ENCODE data around the gene XXYLT1. TPM values are rescaled to one million over a fixed set of nuclear protein-coding genes. Genes with fewer than 3 reads are reported as not detected.

The XXYLT1 gene
- polyA plus RNA-seq, 2 of the 4 experiments (the other 2 are of a cell fraction), result 11.9 to 12.0 TPM

GRCh38 chr3:195033531-195034091 is 237.3 kb downstream of the XXYLT1 start:
- Histone ChIP-seq H3K9me3 (no peaks in the 10 kb centered on the region), H3K4me2 (peak overlapping the region; percentile 50), H3K4me3 (no peak overlapping the region), H3K4me1 (peaks cover 26% of the 10 kb centered on the region), H3K27ac (peak overlapping the region in 1 of 2 experiments; percentile 39; a peak in 3 of 6 replicates)
- ATAC-seq (no peak), FAIRE-seq (no peak), DNase-seq (ENCODE audit: low read depth in 1 of 2, low spot score in 1 of 2) (peak in 1 of 2 experiments; percentile 16)
- POLR2A ChIA-PET, result no interaction called here
- WGBS (ENCODE audit: missing lambda C conversion rate), result 39% methylated on average over 12 of the region's 12 CpGs
- TF ChIP-seq BHLHE40 (IDR thresholded peaks at IDR 0.05; ENCODE audit: low read depth, low read length) (no peak), RFX5 (IDR thresholded peaks at IDR 0.05) (no peak), EHF (CRISPR knock-in tag; IDR thresholded peaks at IDR 0.05) (no peak), POLR2A (IDR thresholded peaks at IDR 0.05; ENCODE audit: low read length) (no peak), MAZ (IDR thresholded peaks at IDR 0.05; ENCODE audit: borderline replicate concordance, low read depth, low read length) (no peak)
- CTCF ChIA-PET, result no interaction called here

GRCh38 chr3:195032955-195033354 is 238.0 kb downstream of the XXYLT1 start:
- peaks cover 26% of the 10 kb centered on the region for H3K4me1 ChIP-seq
- DNase-seq (ENCODE audit: low read depth in 1 of 2, low spot score in 1 of 2), result no peak
- TF ChIP-seq ESRRA (IDR thresholded peaks at IDR 0.05; ENCODE audit: borderline replicate concordance, low read length) (no peak), EHMT2 (IDR thresholded peaks at IDR 0.05; ENCODE audit: low read depth) (no peak), HES2 (IDR thresholded peaks at IDR 0.05) (no peak), RNF2 (IDR thresholded peaks at IDR 0.05; ENCODE audit: borderline replicate concordance, low read depth) (no peak), HDAC2 (IDR thresholded peaks at IDR 0.05) (no peak), PHF8 (IDR thresholded peaks at IDR 0.05; ENCODE audit: borderline replicate concordance, low read depth) (no peak), ZNF302 (CRISPR knock-in tag; IDR thresholded peaks at IDR 0.05) (no peak), KDM5A (IDR thresholded peaks at IDR 0.05) (no peak), FOSB (CRISPR knock-in tag; IDR thresholded peaks at IDR 0.05) (no peak), HOXB5 (CRISPR knock-in tag; IDR thresholded peaks at IDR 0.05) (no peak), ATOH8 (CRISPR knock-in tag; IDR thresholded peaks at IDR 0.05; ENCODE audit: low read depth) (no peak), SMC3 (IDR thresholded peaks at IDR 0.05) (no peak), CHD4 (IDR thresholded peaks at IDR 0.05; ENCODE audit: borderline replicate concordance) (no peak), CHD2 (IDR thresholded peaks at IDR 0.05; ENCODE audit: low read length, partially characterized antibody) (no peak)
- H3K9me3 ChIP-seq, result no peaks in the 10 kb centered on the region
- no peak overlapping the region for H3K4me3 ChIP-seq
- ChIA-PET CTCF (no interaction called here), POLR2A (no interaction called here)
- peak overlapping the region; percentile 50 for H3K4me2 ChIP-seq
- H3K27ac ChIP-seq, result no peak overlapping the region; a peak in 1 of 6 replicates
- no peak for ATAC-seq
- FAIRE-seq, result no peak
- 94% methylated on average over 10 of the region's 10 CpGs for WGBS (ENCODE audit: missing lambda C conversion rate)

- POLR2A ChIA-PET, result no interaction called here
- H3K4me2 ChIP-seq, result no peak overlapping the region
- FAIRE-seq, result no peak
Observed at GRCh38 chr3:195032106-195032759, 238.7 kb downstream of the XXYLT1 start.

More at GRCh38 chr3:195032106-195032759, 238.7 kb downstream of the XXYLT1 start:
- H3K4me3 ChIP-seq, result no peak overlapping the region
- H3K27ac ChIP-seq, result no peak overlapping the region; a peak in 1 of 6 replicates
- peaks cover 26% of the 10 kb centered on the region for H3K4me1 ChIP-seq
- ATAC-seq (no peak), DNase-seq (ENCODE audit: low read depth in 1 of 2, low spot score in 1 of 2) (no peak)
- TF ChIP-seq PHF8 (IDR thresholded peaks at IDR 0.05; ENCODE audit: borderline replicate concordance, low read depth), result no peak
- no peak for TF ChIP-seq NPAS2 (CRISPR knock-in tag; IDR thresholded peaks at IDR 0.05; ENCODE audit: borderline replicate concordance)
- TF ChIP-seq GATA3 (IDR thresholded peaks at IDR 0.05; ENCODE audit: borderline replicate concordance), result no peak
- no peak for TF ChIP-seq NFE2L2 (conservative IDR thresholded peaks at IDR 0.05; ENCODE audit: low read length)
- TF ChIP-seq EP300 (IDR thresholded peaks at IDR 0.05), result no peak
- TF ChIP-seq HOXB5 (CRISPR knock-in tag; IDR thresholded peaks at IDR 0.05), result no peak
- no peak for TF ChIP-seq CHD4 (IDR thresholded peaks at IDR 0.05; ENCODE audit: borderline replicate concordance)
- no peak for TF ChIP-seq MAFK (IDR thresholded peaks at IDR 0.05; ENCODE audit: partially characterized antibody)
- no peak for TF ChIP-seq SREBF2 (IDR thresholded peaks at IDR 0.05)
- TF ChIP-seq CBX8 (IDR thresholded peaks at IDR 0.05), result no peak
- no peak for TF ChIP-seq PBX3 (IDR thresholded peaks at IDR 0.05)
- no peak for TF ChIP-seq EHMT2 (IDR thresholded peaks at IDR 0.05; ENCODE audit: low read depth)
- 89% methylated on average over 10 of the region's 12 CpGs for WGBS (ENCODE audit: missing lambda C conversion rate)
- no peaks in the 10 kb centered on the region for H3K9me3 ChIP-seq
- CTCF ChIA-PET, result interaction anchor here (1.3 kb wide), 1 partner anchor 29 kb away, joined by 3 read pairs; no protein-coding TSS in a partner anchor

Measured in A549 (cell line).